Suprapubic skin (tissue), 4 donors: ENCODE results near the gene CHD3. TPM values are rescaled to one million over a fixed set of nuclear protein-coding genes. Genes with fewer than 3 reads are reported as not detected.
A peak's percentile ranks its signal among the peaks of the same experiment; 100 is the strongest.

Experiments
- DNase-seq, 2 donors: peaks; one replicate each; pipeline ENCODE4 v3.0.0-alpha.2; 2019; ENCODE audit warnings: low spot score in 2 of 2
- H3K27ac ChIP-seq: fragments of 200-600 bp; sonication (generic); one replicate; pipeline ENCODE4 v1.5.1; 2019
- H3K27me3 ChIP-seq: fragments of 200-600 bp; sonication (generic); one replicate; pipeline ENCODE4 v1.5.1; 2019
- H3K36me3 ChIP-seq: fragments of 200-600 bp; sonication (generic); one replicate; pipeline ENCODE4 v1.5.1; 2019
- H3K4me1 ChIP-seq: fragments of 200-600 bp; sonication (generic); one replicate; pipeline ENCODE4 v1.5.1; 2019
- H3K4me3 ChIP-seq: fragments of 200-600 bp; sonication (generic); one replicate; pipeline ENCODE4 v1.5.1; 2019; ENCODE audit warnings: mild to moderate bottlenecking
- H3K9me3 ChIP-seq: fragments of 200-600 bp; sonication (generic); one replicate; pipeline ENCODE4 v1.5.1; 2019
- EP300 ChIP-seq: sonication (generic); formaldehyde crosslinking; IDR thresholded peaks from one replicate; pipeline ENCODE4 v1.6.1; 2017; ENCODE audit warnings: antibody characterized with exemption
- POLR2A ChIP-seq, 2 donors: fragments of 450-650 bp; IDR thresholded peaks; one replicate each; pipeline ENCODE4 v1.6.1; 2017; ENCODE audit warnings: antibody characterized with exemption in 2 of 2, mild to moderate bottlenecking in 2 of 2, moderate library complexity in 2 of 2
- POLR2AphosphoS5 ChIP-seq, 3 donors: sonication (generic); formaldehyde crosslinking; IDR thresholded peaks; one replicate each; pipeline ENCODE4 v1.6.1; 2017; ENCODE audit warnings: antibody characterized with exemption in 3 of 3
- WGBS: methylation state at CpG from one replicate; pipeline ENCODE4 v1.1.5; 2018; 5-methylcytosine and 5-hydroxymethylcytosine counted together
- total RNA-seq, 4 donors: library from RNA; depleted of rRNA; stranded (reverse); fragments of >200 nt; gene quantifications; one replicate each; pipeline ENCODE4 v1.1.0, GENCODE V29; 2016
- TF ChIP-seq, protein P1 (sequence below), 2 donors: fragments of 200-600 bp in 1 of 2; fragments of 450-650 bp in 1 of 2; sonication (generic) in 1 of 2; IDR thresholded peaks; one replicate each; pipeline ENCODE4 v1.5.1; 2016 to 2019; ENCODE audit warnings: antibody characterized with exemption in 2 of 2, mild to moderate bottlenecking in 1 of 2, moderate library complexity in 1 of 2

Gene CHD3
- total RNA-seq, 4 donors from 2014 or later, result 42.1 to 76.0 (median 67.7) TPM

DNA sequence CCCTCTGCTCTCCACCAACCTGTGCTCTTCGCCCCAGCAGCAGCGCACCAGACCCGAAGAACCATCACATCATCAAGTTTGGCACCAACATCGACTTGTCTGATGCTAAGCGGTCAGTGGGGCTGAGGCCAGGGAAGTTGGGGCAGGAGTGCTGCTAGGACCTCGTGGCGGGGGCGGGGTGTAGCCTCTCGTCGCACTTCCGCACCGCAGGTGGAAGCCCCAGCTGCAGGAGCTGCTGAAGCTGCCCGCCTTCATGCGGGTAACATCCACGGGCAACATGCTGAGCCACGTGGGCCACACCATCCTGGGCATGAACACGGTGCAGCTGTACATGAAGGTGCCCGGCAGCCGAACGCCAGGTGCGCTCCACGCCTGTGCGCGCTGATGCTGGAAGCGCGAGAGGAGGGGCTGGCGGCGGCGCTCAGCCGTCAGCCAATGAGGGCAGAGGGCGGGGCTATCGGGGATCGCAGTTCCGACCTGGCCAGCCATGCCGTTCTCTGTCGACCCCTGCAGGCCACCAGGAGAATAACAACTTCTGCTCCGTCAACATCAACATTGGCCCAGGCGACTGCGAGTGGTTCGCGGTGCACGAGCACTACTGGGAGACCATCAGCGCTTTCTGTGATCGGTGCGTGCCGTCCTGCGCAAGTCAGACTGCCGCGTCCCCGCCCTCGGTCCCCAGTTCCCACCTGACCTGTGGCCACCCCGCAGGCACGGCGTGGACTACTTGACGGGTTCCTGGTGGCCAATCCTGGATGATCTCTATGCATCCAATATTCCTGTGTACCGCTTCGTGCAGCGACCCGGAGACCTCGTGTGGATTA lies 36.9 kb upstream of the CHD3 start:
- Histone ChIP-seq H3K4me3 (no peak overlapping the region), H3K27me3 (no peaks in the 10 kb centered on the region), H3K27ac (no peak overlapping the region), H3K9me3 (no peaks in the 10 kb centered on the region), H3K36me3 (peaks cover 58% of the 10 kb centered on the region), H3K4me1 (peaks cover 42% of the 10 kb centered on the region)
- WGBS, result 29% methylated on average over 26 of the region's 60 CpGs
- TF ChIP-seq POLR2A (IDR thresholded peaks at IDR 0.05) (no peak), EP300 (no peak), POLR2AphosphoS5 (IDR thresholded peaks at IDR 0.05) (peak; percentile 5 to 80 (median 25))
- TF ChIP-seq, protein P1, sequence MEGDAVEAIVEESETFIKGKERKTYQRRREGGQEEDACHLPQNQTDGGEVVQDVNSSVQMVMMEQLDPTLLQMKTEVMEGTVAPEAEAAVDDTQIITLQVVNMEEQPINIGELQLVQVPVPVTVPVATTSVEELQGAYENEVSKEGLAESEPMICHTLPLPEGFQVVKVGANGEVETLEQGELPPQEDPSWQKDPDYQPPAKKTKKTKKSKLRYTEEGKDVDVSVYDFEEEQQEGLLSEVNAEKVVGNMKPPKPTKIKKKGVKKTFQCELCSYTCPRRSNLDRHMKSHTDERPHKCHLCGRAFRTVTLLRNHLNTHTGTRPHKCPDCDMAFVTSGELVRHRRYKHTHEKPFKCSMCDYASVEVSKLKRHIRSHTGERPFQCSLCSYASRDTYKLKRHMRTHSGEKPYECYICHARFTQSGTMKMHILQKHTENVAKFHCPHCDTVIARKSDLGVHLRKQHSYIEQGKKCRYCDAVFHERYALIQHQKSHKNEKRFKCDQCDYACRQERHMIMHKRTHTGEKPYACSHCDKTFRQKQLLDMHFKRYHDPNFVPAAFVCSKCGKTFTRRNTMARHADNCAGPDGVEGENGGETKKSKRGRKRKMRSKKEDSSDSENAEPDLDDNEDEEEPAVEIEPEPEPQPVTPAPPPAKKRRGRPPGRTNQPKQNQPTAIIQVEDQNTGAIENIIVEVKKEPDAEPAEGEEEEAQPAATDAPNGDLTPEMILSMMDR (IDR thresholded peaks at IDR 0.05), result peak; percentile 97 to 98
- peak; percentile 95 for DNase-seq

DNA sequence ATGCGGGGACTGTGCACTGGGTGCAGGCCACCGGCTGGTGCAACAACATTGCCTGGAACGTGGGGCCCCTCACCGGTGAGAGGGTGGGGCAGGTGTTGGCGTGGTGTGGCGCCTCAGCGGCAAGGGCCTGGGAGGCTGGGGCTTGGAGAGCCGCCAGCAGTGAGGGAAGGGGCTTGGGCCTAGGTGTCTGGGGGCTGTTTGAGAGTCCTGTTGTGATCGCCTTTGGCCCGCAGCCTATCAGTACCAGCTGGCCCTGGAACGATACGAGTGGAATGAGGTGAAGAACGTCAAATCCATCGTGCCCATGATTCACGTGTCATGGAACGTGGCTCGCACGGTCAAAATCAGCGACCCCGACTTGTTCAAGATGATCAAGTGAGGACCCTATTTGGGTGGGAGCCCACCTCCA lies 36.3 kb upstream of the CHD3 start:
- peak; percentile 70 to 77 for DNase-seq
- Histone ChIP-seq H3K27ac (no peak overlapping the region), H3K9me3 (no peaks in the 10 kb centered on the region), H3K4me1 (peaks cover 45% of the 10 kb centered on the region), H3K4me3 (no peak overlapping the region), H3K27me3 (no peaks in the 10 kb centered on the region), H3K36me3 (peaks cover 52% of the 10 kb centered on the region)
- WGBS, result 65% methylated on average over 11 of the region's 20 CpGs
- TF ChIP-seq EP300 (no peak), POLR2AphosphoS5 (IDR thresholded peaks at IDR 0.05) (no peak), POLR2A (IDR thresholded peaks at IDR 0.05) (no peak)
- TF ChIP-seq, protein P1 (IDR thresholded peaks at IDR 0.05), result no peak

DNA sequence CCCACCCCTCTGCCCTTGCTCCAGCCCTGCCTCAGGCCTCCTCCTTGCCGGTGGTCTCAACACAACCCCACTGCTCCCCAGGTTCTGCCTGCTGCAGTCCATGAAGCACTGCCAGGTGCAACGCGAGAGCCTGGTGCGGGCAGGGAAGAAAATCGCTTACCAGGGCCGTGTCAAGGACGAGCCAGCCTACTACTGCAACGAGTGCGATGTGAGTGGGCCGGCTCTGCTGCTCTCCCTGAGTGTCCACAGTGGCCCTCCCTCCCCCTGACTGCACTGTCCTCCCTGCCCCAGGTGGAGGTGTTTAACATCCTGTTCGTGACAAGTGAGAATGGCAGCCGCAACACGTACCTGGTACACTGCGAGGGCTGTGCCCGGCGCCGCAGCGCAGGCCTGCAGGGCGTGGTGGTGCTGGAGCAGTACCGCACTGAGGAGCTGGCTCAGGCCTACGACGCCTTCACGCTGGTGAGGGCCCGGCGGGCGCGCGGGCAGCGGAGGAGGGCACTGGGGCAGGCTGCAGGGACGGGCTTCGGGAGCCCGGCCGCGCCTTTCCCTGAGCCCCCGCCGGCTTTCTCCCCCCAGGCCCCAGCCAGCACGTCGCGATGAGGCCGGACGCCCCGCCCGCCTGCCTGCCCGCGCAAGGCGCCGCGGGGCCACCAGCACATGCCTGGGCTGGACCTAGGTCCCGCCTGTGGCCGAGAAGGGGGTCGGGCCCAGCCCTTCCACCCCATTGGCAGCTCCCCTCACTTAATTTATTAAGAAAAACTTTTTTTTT lies 35.5 kb upstream of the CHD3 start:
- DNase-seq, result peak in 1 of 2 donors; percentile 71
- no peaks in the 10 kb centered on the region for H3K27me3 ChIP-seq
- no peak overlapping the region for H3K27ac ChIP-seq
- H3K4me1 ChIP-seq, result peaks cover 46% of the 10 kb centered on the region
- H3K9me3 ChIP-seq, result no peaks in the 10 kb centered on the region
- H3K36me3 ChIP-seq, result peaks cover 44% of the 10 kb centered on the region
- WGBS, result 63% methylated on average over 33 of the region's 51 CpGs
- no peak overlapping the region for H3K4me3 ChIP-seq
- TF ChIP-seq, protein P1 (IDR thresholded peaks at IDR 0.05), result no peak
- peak in 1 of 3 donors; percentile 36 for TF ChIP-seq POLR2AphosphoS5 (IDR thresholded peaks at IDR 0.05)

DNA sequence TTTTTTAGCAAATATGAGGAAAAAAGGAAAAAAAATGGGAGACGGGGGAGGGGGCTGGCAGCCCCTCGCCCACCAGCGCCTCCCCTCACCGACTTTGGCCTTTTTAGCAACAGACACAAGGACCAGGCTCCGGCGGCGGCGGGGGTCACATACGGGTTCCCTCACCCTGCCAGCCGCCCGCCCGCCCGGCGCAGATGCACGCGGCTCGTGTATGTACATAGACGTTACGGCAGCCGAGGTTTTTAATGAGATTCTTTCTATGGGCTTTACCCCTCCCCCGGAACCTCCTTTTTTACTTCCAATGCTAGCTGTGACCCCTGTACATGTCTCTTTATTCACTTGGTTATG lies 34.9 kb upstream of the CHD3 start:
- peaks cover 38% of the 10 kb centered on the region for H3K36me3 ChIP-seq
- TF ChIP-seq, protein P1 (IDR thresholded peaks at IDR 0.05), result no peak
- TF ChIP-seq EP300 (no peak), POLR2AphosphoS5 (IDR thresholded peaks at IDR 0.05) (no peak), POLR2A (IDR thresholded peaks at IDR 0.05) (no peak)
- peak in 1 of 2 donors; percentile 79 for DNase-seq
- 87% methylated on average over 21 of the region's 21 CpGs for WGBS
- H3K4me3 ChIP-seq, result no peak overlapping the region
- H3K9me3 ChIP-seq, result no peaks in the 10 kb centered on the region
- no peaks in the 10 kb centered on the region for H3K27me3 ChIP-seq
- no peak overlapping the region for H3K27ac ChIP-seq
- peaks cover 51% of the 10 kb centered on the region for H3K4me1 ChIP-seq
